ENCODE data around the gene TCF7L2.

DNA sequence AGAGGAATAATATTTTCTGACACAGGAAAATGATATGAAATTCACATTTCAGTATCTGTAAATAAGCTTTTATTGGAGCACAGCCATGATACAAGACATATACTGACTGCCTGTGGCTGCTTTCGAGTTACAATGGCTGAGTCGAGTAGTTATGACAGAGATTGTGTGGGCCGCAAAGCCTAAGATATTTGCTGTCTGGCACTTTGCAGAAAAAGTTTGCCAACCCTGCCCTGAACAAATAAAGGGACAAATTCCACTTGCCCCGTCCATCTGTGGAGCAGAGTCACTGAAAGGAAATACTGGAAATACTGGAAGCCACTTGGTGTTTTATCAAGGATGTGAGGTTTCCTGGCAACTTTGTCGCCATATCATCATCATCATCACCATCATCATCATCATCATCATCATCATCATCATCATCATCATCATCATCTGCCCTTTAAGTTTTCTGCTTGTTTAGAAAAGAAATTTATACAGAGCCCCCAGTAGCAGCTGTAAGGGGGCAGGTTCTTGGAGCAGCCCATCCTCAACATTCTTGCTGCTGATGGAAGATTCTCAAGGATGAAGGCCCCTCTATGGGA, 85.8 kb downstream of the TCF7L2 start:
- TF ChIP-seq EZH2 (IDR thresholded peaks at IDR 0.05; ENCODE audit: borderline replicate concordance, low read length) = no peak
- TF ChIP-seq, protein P1, sequence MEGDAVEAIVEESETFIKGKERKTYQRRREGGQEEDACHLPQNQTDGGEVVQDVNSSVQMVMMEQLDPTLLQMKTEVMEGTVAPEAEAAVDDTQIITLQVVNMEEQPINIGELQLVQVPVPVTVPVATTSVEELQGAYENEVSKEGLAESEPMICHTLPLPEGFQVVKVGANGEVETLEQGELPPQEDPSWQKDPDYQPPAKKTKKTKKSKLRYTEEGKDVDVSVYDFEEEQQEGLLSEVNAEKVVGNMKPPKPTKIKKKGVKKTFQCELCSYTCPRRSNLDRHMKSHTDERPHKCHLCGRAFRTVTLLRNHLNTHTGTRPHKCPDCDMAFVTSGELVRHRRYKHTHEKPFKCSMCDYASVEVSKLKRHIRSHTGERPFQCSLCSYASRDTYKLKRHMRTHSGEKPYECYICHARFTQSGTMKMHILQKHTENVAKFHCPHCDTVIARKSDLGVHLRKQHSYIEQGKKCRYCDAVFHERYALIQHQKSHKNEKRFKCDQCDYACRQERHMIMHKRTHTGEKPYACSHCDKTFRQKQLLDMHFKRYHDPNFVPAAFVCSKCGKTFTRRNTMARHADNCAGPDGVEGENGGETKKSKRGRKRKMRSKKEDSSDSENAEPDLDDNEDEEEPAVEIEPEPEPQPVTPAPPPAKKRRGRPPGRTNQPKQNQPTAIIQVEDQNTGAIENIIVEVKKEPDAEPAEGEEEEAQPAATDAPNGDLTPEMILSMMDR (IDR thresholded peaks at IDR 0.05; ENCODE audit: low read length) = no peak
